HEK293 (cell line): ENCODE measurements around the gene HDAC8.

ENCODE experiments used
- EGR2 ChIP-seq: fragments of 450-650 bp; formaldehyde crosslinking; IDR thresholded peaks from 2 replicates; pipeline ENCODE4 v1.5.1; 2016; ENCODE audit warnings: low read depth, missing biosample characterization, missing genetic modification characterization
- KLF1 ChIP-seq: fragments of 450-650 bp; formaldehyde crosslinking; IDR thresholded peaks from 2 replicates; pipeline ENCODE4 v1.5.1; 2016; ENCODE audit warnings: missing biosample characterization, missing genetic modification characterization
- MEIS1 ChIP-seq: sonication (generic); formaldehyde crosslinking; IDR thresholded peaks from 2 replicates; pipeline ENCODE4 v1.8.1; 2022; ENCODE audit warnings: missing genetic modification reagents, mild to moderate bottlenecking, borderline replicate concordance
- SETDB1 ChIP-seq: IDR thresholded peaks from one replicate; pipeline ENCODE4 v1.6.1; 2017; ENCODE audit warnings: mild to moderate bottlenecking, low read length, moderate library complexity, mixed read lengths; ENCODE audit not compliant: insufficient read length
- ZBTB17 ChIP-seq: fragments of 450-650 bp; formaldehyde crosslinking; IDR thresholded peaks from 2 replicates; pipeline ENCODE4 v1.5.1; 2016; ENCODE audit warnings: missing biosample characterization, missing genetic modification characterization
- ZNF558 ChIP-seq: fragments of 450-650 bp; formaldehyde crosslinking; IDR thresholded peaks from 2 replicates; pipeline ENCODE4 v1.5.1; 2016; ENCODE audit warnings: missing biosample characterization, missing genetic modification characterization
- ZNF596 ChIP-seq: fragments of 450-650 bp; IDR thresholded peaks from 2 replicates; pipeline ENCODE4 v1.5.0; 2018; ENCODE audit warnings: missing biosample characterization, mild to moderate bottlenecking, missing genetic modification characterization, moderate library complexity
- ZNF658 ChIP-seq: fragments of 450-650 bp; formaldehyde crosslinking; IDR thresholded peaks from 2 replicates; pipeline ENCODE4; 2016; ENCODE audit warnings: missing biosample characterization, missing genetic modification characterization
- ZSCAN23 ChIP-seq: fragments of 450-650 bp; formaldehyde crosslinking; IDR thresholded peaks from 2 replicates; pipeline ENCODE4 v1.5.1; 2016; ENCODE audit warnings: missing biosample characterization, missing genetic modification characterization
- TF ChIP-seq, protein P1 (sequence below): fragments of 450-650 bp; formaldehyde crosslinking; IDR thresholded peaks from 2 replicates; pipeline ENCODE4 v1.5.1; 2016; ENCODE audit warnings: missing biosample characterization, missing genetic modification characterization
- TF ChIP-seq, protein P2 (sequence below): fragments of 450-650 bp; formaldehyde crosslinking; IDR thresholded peaks from 2 replicates; pipeline ENCODE4 v1.5.1; 2016; ENCODE audit warnings: missing biosample characterization, missing genetic modification characterization

The HDAC8 gene

GRCh38 chrX:72280321-72280845 is 292.3 kb downstream of the HDAC8 start (continued):
- TF ChIP-seq, protein P1, sequence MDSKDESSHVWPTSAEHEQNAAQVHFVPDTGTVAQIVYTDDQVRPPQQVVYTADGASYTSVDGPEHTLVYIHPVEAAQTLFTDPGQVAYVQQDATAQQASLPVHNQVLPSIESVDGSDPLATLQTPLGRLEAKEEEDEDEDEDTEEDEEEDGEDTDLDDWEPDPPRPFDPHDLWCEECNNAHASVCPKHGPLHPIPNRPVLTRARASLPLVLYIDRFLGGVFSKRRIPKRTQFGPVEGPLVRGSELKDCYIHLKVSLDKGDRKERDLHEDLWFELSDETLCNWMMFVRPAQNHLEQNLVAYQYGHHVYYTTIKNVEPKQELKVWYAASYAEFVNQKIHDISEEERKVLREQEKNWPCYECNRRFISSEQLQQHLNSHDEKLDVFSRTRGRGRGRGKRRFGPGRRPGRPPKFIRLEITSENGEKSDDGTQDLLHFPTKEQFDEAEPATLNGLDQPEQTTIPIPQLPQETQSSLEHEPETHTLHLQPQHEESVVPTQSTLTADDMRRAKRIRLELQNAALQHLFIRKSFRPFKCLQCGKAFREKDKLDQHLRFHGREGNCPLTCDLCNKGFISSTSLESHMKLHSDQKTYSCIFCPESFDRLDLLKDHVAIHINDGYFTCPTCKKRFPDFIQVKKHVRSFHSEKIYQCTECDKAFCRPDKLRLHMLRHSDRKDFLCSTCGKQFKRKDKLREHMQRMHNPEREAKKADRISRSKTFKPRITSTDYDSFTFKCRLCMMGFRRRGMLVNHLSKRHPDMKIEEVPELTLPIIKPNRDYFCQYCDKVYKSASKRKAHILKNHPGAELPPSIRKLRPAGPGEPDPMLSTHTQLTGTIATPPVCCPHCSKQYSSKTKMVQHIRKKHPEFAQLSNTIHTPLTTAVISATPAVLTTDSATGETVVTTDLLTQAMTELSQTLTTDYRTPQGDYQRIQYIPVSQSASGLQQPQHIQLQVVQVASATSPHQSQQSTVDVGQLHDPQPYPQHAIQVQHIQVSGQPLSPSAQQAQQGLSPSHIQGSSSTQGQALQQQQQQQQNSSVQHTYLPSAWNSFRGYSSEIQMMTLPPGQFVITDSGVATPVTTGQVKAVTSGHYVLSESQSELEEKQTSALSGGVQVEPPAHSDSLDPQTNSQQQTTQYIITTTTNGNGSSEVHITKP, result no peak
- TF ChIP-seq ZNF596 (tag by site-specific recombination) (no peak), ZBTB17 (tag by site-specific recombination) (no peak), KLF1 (tag by site-specific recombination) (no peak), MEIS1 (CRISPR knock-in tag) (no peak), EGR2 (tag by site-specific recombination) (peak; percentile 72), ZSCAN23 (no peak), ZNF658 (tag by site-specific recombination) (no peak), ZNF558 (tag by site-specific recombination) (no peak), SETDB1 (no peak)
- TF ChIP-seq, protein P2, sequence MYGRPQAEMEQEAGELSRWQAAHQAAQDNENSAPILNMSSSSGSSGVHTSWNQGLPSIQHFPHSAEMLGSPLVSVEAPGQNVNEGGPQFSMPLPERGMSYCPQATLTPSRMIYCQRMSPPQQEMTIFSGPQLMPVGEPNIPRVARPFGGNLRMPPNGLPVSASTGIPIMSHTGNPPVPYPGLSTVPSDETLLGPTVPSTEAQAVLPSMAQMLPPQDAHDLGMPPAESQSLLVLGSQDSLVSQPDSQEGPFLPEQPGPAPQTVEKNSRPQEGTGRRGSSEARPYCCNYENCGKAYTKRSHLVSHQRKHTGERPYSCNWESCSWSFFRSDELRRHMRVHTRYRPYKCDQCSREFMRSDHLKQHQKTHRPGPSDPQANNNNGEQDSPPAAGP (tag by site-specific recombination), result peak; percentile 69; the same call in 1 of the 2 replicates
- TF ChIP-seq, all 188 proteins: peak for 4
